Measurements from ENCODE around the gene RAPGEF2.

The RAPGEF2 gene

DNA sequence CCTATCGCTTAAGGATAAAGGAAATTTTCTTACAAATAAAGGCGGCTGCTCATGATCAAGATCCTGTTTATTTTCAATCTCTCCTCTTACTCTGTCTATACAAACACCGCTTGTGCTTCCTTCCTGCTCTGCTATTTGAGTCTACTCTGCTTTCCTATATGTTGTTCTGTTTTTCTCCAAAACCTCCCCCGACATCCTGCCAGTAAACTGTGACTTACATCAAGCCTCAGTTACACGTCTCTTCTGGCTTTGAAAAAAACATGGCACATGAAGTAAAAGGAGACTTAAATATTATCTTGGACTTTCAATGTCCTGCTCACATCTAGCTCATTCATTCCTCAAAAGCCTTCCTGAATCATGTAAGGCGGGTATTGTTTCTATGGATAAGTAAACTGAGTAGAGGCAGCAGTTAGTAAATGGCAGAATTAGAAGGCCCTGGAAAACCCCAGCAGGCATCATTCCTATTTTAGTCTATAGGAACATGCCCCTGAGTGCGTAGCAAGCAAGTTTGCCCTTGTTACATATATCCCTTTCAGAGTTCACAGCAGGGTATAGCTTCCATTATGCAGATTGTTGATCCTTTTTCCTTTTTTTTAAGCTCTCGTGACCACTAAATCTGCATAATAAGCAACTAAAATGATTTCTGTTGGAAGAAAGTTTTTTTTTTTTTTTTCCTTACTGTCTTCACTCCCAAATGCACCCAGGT is 280.1 kb downstream of the RAPGEF2 start:
- no peak for DNase-seq

DNA sequence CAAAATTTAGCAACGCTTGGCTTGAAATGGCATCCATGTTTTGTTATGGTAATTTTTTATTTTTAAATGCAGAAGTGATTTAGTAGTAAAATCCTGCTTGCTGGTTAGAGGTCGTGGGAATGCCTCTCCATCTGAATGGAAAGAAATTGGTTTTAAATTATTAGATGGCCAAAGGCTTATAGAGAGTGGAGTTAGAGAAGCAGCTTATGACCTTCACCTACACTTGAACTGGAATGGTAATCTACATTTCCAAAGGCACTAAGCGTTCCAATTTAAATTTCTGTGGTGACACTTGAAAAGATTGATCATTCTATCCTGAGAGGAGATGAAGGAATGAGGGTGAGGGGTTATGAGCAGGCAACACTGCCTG is 280.7 kb downstream of the RAPGEF2 start:
- DNase-seq: no peak

DNA sequence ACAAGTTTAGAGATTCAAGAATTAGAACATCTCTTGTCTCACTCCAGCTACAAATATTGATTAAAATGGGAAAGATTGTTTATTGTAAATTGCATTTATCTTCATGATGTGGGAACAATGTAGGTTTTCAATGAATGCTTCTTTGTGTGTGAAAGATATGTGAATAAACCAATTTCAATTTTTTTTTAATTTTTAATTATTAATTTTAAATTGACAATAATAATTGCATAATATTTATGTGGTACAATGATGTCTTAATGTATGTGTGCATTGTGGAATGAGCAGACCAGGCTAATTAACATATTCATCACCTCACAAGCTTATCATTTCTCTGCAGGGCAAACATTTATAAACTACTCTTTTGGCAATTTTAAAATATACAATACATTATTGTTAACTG is 281.1 kb downstream of the RAPGEF2 start:
- DNase-seq: no peak

GRCh38 chr4:159384632-159385031 is 281.8 kb downstream of the RAPGEF2 start:
- DNase-seq: no peak

DNA sequence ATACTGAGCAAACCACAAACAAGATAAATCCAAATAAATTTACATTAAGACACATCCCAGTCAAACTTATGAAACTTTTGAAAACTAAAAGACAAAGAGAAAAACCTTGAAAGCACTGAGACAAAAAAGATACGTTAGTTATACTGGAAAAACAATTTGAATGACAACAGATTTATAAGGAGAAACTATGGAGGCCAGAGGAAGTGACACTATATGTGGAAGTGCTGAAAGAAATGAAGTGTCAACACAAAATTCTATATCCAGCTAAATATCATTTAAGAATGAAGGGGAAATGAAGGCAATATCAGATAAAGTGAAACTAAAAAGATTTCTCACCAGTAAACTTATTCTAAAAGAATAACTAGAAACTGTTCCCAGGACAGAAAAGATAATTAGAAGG is 283.7 kb downstream of the RAPGEF2 start:
- DNase-seq: no peak

GRCh38 chr4:159389756-159390155 is 286.9 kb downstream of the RAPGEF2 start:
- DNase-seq: no peak

DNA sequence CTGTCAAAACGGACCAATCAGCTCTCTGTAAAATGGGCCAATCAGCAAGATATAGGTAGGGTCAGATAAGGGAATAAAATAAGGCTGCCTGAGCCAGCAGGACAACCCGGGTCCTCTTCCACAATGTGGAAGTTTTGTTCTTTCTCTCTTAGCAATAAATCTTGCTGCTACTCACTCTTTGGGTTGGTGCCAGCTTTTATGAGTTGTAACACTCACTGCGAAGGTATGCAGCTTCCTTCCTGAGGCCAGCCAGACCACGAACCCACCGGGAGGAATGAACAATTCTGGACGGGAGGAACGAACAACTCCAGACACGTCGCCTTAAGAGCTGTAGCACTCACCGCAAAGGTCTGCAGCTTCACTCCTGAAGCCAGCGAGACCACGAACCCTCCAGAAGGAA is 287.8 kb downstream of the RAPGEF2 start:
- DNase-seq: no peak

DNA sequence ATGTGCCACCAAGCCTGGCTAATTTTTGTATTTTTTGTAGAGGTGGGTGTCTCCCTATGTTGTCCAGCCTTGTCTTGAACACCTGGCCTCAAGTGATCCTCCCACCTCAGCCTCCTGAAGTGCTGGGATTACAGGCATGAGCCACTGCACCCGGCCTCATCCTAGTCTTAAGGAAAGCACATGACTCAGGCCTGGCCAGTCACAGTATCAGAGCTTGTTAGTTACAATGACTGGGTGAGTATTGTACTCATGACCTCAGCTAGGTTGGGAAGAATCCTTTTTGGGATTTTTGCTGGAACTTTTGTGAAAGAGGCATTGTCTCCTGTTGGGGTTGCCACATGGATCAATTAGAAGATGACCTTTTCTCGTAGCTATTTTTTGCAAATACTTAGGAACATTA is 292.8 kb downstream of the RAPGEF2 start:
- no peak for DNase-seq

- DNase-seq: no peak
Observed at GRCh38 chr4:159396151-159396550, 293.3 kb downstream of the RAPGEF2 start.

DNA sequence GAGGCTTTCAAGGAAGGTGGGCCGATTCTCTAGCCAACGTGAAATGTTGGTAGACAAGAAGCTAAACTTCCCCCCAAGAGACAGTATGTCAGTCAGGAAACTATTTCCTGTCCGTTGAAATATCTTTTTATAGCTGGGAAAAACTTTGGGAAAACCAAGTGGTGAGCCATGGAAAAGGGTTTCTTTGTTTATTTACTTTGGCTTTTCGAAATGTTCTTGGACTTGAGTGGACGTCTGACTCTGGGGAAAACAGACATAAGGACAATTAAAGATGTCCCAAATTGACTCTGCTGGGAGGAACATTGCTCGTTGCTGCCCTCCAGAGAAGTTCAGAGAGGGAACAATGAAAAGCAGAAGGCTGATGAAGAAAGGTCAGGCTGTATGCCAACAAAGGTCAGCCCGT is 295.4 kb downstream of the RAPGEF2 start:
- no peak for DNase-seq

- DNase-seq: no peak
Observed at GRCh38 chr4:159400558-159401225, 297.8 kb downstream of the RAPGEF2 start.

- no peak for DNase-seq
Observed at GRCh38 chr4:159401226-159401712, 298.4 kb downstream of the RAPGEF2 start.

- DNase-seq: no peak
Observed at GRCh38 chr4:159401791-159402380, 299.0 kb downstream of the RAPGEF2 start.

Data from stimulated activated CD4-positive, alpha-beta T cell treated with anti-CD3 and anti-CD28 coated beads, Interleukin-4, amount 100 ng/mL, for 1 hour (primary cell).